Measurements from ENCODE around the gene SMAD3. TPM values are rescaled to one million over a fixed set of nuclear protein-coding genes. Genes with fewer than 3 reads are reported as not detected.
"Not testable (repeated sequence)": the region's sequence is repeated elsewhere in the genome, so short reads cannot be mapped to it uniquely, and the experiment has no call there.

The SMAD3 gene
- total RNA-seq, 2 experiments from 2014 or later = 74.1 to 75.9 TPM

DNA sequence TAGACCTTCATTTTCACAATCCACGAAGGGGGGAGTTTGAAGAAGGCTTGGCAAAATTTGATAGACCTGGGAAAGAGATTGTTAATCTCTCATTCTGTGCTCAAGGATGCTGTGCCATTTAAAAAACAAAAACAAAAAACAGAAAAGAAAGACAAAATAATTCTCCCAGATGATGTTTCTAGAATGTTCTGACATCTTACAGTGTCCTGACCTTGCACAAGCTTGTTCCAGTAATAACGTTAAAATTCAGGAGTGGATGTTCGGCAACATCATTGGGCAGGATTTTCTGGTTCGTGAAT lies 79.9 kb downstream of the SMAD3 start:
- peaks cover 54% of the 10 kb centered on the region for H3K4me1 Mint-ChIP-seq
- DNase-seq (no peak), ATAC-seq (ENCODE audit: low read depth) (no peak)
- H3K4me3 Mint-ChIP-seq = no peak overlapping the region
- no peaks in the 10 kb centered on the region for H3K9me3 Mint-ChIP-seq
- no peak overlapping the region for H3K27ac Mint-ChIP-seq
- H3K36me3 Mint-ChIP-seq = peaks cover 5% of the 10 kb centered on the region
- H3K27me3 Mint-ChIP-seq = no peaks in the 10 kb centered on the region
- POLR2A ChIA-PET = no interaction called here

DNA sequence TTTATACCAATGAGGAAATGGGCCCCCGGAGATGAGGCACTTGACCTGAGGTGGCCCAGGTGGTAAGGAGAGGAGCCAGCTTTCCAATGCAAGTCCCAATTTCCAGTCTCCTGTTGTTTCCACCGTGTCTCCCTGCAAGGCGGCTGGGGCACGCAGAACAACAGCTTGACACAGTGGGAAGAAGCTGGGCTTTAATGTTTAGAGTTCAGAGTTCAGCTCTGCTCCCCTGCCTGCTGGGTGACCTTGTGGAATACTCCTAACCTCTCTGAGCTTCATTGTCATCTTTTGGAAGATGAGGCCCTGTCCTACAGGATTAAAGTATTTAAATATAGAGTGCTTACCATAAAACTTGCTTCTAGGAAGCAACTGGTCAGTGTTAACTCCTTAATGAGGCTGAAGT lies 80.3 kb downstream of the SMAD3 start:
- Mint-ChIP-seq H3K4me1 (peaks cover 54% of the 10 kb centered on the region), H3K27ac (no peak overlapping the region), H3K36me3 (peaks cover 5% of the 10 kb centered on the region), H3K4me3 (no peak overlapping the region), H3K9me3 (no peaks in the 10 kb centered on the region), H3K27me3 (no peaks in the 10 kb centered on the region)
- POLR2A ChIA-PET = interaction anchor here (2.2 kb wide), 1 partner anchor 11 kb away, joined by 6 read pairs; no protein-coding TSS in a partner anchor
- ATAC-seq (ENCODE audit: low read depth) = no peak
- no peak for DNase-seq

DNA sequence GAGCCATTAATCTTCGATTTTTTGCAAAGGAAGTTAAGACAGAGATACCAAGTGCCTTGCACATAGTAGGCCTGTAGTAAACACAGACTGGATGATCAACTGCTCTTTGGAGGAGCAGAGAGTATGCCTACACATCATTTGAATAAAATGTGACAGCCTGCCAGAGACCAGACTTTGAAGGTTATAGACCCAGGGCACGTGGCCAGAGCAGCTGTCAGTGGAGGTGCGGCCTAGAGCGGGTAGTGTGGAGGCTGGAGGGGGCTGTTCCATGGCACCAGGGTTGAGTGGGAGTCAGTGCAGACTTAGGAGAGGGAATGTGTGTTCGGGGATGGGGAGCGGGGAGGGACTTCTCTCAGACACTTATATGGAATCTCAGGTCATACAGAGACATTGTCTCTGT lies 80.8 kb downstream of the SMAD3 start:
- no peaks in the 10 kb centered on the region for H3K9me3 Mint-ChIP-seq
- peaks cover 4% of the 10 kb centered on the region for H3K36me3 Mint-ChIP-seq
- no peak for ATAC-seq (ENCODE audit: low read depth)
- DNase-seq = no peak
- peak overlapping the region; percentile 6 for H3K4me3 Mint-ChIP-seq
- peaks cover 54% of the 10 kb centered on the region for H3K4me1 Mint-ChIP-seq
- H3K27me3 Mint-ChIP-seq = no peaks in the 10 kb centered on the region
- peak overlapping the region; percentile 75 for H3K27ac Mint-ChIP-seq
- POLR2A ChIA-PET = interaction anchor here (1.7 to 2.2 kb wide), 2 partner anchors 9 to 11 kb away, joined by 6 to 8 read pairs; no protein-coding TSS in a partner anchor

DNA sequence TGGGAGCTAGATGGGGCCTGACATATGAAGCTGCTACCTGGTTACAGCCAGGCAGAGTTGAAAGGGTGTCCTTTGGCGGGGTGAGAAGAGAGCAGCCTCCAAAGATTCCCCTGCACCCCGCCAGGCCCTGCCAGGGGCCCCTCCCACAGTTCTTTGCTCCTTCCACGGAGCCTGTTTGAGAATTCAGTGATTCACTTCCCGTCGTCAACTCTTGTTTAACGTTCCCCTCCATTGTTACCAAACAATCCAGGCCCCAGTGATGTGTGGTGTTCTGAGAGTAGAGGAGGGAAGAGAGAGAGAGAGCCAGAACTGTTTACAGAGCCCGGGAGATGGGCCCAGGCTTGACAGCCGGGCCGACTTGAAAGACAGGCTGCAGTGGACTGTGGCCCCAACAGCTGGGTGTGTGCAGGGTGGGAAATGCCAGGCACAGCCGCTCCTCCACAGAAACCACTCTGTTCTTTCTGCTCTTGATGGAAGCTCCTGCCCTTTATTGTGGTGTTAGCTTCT lies 81.5 kb downstream of the SMAD3 start:
- Mint-ChIP-seq H3K9me3 (no peaks in the 10 kb centered on the region), H3K27me3 (no peaks in the 10 kb centered on the region), H3K4me1 (peaks cover 52% of the 10 kb centered on the region), H3K36me3 (peaks cover 2% of the 10 kb centered on the region), H3K27ac (peak overlapping the region; percentile 75), H3K4me3 (peak overlapping the region; percentile 60)
- peak; percentile 35 for ATAC-seq (ENCODE audit: low read depth)
- POLR2A ChIA-PET = interaction anchor here (0.6 to 2.2 kb wide), 4 partner anchors 10 to 54 kb away, joined by 3 to 8 read pairs (median 4); no protein-coding TSS in a partner anchor
- no peak for DNase-seq

DNA sequence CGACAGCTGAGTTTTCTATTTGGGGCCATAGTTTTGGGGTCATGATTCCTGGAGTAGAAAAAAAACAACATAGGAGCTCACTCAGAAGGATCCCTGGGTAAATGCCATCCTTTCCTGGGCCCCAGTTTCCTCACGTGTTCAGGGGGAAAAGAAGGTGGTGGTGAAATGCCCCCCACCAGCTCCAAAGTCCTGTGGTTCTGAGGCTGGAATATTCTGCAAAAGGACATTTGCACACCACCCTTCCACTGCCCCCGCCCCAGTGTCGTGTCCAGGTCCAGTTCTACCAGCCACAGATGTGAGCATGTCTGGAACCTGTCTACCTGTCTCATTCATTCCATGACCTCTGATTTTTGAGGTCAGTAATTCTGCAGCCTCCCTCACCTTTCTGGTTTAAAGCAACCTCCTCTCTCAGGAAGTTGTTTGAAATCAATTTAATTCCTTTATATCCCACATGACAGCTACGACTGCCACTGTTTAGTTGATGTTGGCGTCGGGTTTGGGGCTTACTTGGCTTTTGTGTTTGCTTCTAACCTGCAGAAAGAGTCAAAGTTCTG lies 82.1 kb downstream of the SMAD3 start:
- Mint-ChIP-seq H3K36me3 (no peaks in the 10 kb centered on the region), H3K9me3 (no peaks in the 10 kb centered on the region), H3K27me3 (no peaks in the 10 kb centered on the region), H3K27ac (peak overlapping the region; percentile 75), H3K4me3 (peak overlapping the region; percentile 60), H3K4me1 (peaks cover 52% of the 10 kb centered on the region)
- POLR2A ChIA-PET = interaction anchor here (0.6 to 2.2 kb wide), 4 partner anchors 10 to 53 kb away, joined by 3 to 8 read pairs (median 4); no protein-coding TSS in a partner anchor
- DNase-seq (no peak), ATAC-seq (ENCODE audit: low read depth) (no peak)

DNA sequence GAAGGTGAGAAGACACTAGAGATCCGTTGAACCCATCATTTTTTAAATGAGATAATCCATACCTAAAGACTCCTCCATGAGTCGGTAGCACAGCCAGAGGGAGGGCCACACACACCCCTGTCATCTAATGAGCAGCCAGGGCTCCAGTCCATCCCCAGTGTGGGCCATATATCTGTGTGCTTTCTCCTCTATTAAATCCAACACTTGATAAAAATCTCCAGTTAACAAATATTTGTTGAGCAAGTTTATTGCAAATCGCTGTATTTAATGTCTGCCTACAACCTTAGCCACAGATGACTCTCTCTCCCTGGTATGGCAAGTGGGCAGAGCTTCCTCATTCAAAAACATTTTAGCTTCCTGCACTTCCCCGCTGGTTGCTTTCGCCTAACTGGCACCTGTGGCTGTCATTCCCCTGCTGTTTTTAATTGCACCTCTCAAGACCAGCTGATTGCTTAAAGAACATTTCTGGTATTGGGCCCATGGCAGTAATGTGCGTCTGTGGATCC lies 82.8 kb downstream of the SMAD3 start:
- Mint-ChIP-seq H3K27ac (peak overlapping the region; percentile 15), H3K27me3 (no peaks in the 10 kb centered on the region), H3K36me3 (no peaks in the 10 kb centered on the region), H3K4me1 (peaks cover 52% of the 10 kb centered on the region), H3K4me3 (no peak overlapping the region), H3K9me3 (no peaks in the 10 kb centered on the region)
- DNase-seq = no peak
- POLR2A ChIA-PET = interaction anchor here (0.5 kb wide), 1 partner anchor 292 kb away, joined by 3 read pairs; no protein-coding TSS in a partner anchor
- ATAC-seq (ENCODE audit: low read depth) = peak; percentile 19

DNA sequence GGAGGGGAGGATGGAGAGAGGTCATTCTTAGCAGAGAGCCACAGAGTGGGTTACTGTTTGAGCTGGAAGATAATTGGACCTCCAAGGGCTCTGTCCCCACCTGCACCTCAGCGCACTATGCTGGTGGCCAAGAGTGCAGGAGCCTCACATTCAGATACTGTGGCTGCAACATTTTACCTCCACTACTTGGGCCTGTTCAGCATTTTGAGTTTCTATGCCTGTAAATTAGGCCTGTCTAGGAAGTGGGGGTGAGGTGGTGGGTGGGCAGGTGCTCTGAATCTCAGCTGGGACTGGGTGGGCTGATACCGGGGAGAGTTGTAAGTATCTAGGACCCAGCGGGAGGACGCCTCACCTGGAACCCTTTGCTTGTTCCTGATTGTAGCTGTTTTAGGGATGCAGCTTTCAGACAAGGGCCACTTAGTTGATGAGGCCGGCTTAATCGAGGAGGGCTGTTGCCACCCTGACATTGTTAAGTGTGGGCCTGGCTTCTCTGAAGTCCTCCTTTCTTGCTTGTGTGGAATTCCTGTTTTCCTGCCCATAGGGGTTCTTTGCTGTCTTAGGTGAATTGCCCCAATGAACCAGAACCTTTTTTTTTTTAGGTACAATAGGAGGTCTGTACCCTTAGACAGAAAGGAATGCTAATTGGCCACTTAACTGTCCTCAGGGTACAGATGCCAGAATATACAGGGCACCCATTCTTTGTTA lies 83.8 kb downstream of the SMAD3 start:
- Mint-ChIP-seq H3K27me3 (no peaks in the 10 kb centered on the region), H3K4me3 (no peak overlapping the region), H3K9me3 (no peaks in the 10 kb centered on the region), H3K36me3 (no peaks in the 10 kb centered on the region), H3K4me1 (peaks cover 53% of the 10 kb centered on the region), H3K27ac (peak overlapping the region; percentile 25)
- POLR2A ChIA-PET = interaction anchor here (0.5 to 1.1 kb wide), 3 partner anchors 64 to 293 kb away, joined by 3 to 6 read pairs (median 3); no protein-coding TSS in a partner anchor
- ATAC-seq (ENCODE audit: low read depth) = no peak
- no peak for DNase-seq

DNA sequence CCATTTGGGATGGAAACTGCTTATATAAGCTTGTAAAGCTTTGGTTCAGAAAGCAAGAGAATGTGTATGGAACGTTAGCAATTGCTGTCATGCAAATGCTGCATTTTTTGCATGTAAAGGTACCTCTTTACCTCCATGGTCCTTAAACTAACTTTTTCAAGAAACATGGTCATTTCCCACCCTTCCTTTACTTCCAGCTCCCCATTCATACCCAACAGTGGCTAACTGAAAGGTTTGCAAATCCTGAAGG lies 84.3 kb downstream of the SMAD3 start:
- no peak overlapping the region for H3K27ac Mint-ChIP-seq
- no peaks in the 10 kb centered on the region for H3K27me3 Mint-ChIP-seq
- no peak for ATAC-seq (ENCODE audit: low read depth)
- no peak for DNase-seq
- no peak overlapping the region for H3K4me3 Mint-ChIP-seq
- POLR2A ChIA-PET = interaction anchor here (0.5 to 1.1 kb wide), 2 partner anchors 64 to 66 kb away, joined by 3 to 6 read pairs; no protein-coding TSS in a partner anchor
- H3K9me3 Mint-ChIP-seq = no peaks in the 10 kb centered on the region
- peaks cover 52% of the 10 kb centered on the region for H3K4me1 Mint-ChIP-seq
- no peaks in the 10 kb centered on the region for H3K36me3 Mint-ChIP-seq

DNA sequence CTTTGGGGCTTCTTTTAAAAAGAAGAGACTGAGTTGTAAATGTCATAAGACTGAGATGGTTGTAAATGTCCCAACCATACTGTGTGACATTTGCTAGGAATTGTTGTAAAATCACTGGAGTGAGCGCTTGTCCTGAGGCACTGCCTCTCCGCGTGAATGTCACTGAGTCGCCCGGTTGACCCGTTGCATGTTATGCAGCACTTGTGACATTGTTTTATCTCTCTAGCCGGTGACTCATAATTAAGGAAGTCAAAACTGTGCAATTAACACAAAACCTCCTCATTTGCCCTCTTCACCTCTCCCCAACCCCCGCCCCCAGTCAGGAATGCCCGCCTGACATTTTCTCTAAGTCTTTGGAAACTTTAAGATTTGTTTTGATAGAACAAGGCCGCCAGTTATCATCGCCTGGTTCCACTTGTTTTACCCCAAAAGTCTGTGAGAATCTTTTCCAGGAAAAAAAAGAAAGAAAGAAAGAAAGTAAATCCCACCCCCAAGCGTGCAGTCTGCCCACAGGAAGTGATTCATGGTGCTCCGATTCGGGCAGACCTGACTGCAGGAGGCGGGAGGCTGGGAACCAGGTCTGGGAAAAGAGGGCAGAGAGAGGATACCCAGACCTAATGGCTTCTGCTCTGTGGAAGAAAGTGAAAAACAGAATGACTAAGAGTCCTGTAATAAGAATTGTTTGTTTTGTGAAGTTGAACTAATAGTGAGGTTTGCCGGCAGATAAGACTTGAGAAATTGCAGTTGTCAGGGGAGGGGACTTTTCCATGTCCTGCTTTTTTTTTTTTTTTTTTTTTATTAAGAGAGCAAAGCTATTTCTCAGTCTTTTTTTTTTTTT lies 84.8 kb downstream of the SMAD3 start:
- H3K27ac Mint-ChIP-seq = peak overlapping the region; percentile 59
- POLR2A ChIA-PET = interaction anchor here (0.9 kb wide), 1 partner anchor 29 kb away, joined by 3 read pairs; no protein-coding TSS in a partner anchor
- no peaks in the 10 kb centered on the region for H3K27me3 Mint-ChIP-seq
- ATAC-seq (ENCODE audit: low read depth) = peak; percentile 21
- no peak for DNase-seq
- H3K4me1 Mint-ChIP-seq = peaks cover 48% of the 10 kb centered on the region
- H3K36me3 Mint-ChIP-seq = no peaks in the 10 kb centered on the region
- peak overlapping the region; percentile 70 for H3K4me3 Mint-ChIP-seq
- H3K9me3 Mint-ChIP-seq = no peaks in the 10 kb centered on the region

DNA sequence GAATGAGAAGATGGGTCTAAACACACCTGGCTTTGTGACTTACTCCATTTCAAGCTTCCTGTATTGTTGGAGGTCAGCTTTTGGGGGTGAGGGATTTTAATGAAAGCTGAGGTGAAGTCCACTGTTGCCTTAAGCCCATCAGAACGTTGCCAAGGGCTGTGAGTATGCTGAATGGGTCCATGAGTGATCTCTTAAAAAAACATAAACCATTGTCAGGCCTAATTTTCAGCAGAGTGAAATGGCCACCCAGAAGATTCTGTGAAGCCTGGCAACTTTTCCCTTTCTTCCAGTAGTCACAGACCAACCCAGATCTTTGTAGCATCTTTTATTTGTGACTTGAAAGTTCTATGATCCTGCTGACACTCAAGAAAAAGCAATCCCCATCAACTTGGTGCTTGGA lies 87.0 kb downstream of the SMAD3 start:
- no peak overlapping the region for H3K27ac Mint-ChIP-seq
- no peaks in the 10 kb centered on the region for H3K9me3 Mint-ChIP-seq
- ATAC-seq (ENCODE audit: low read depth) (no peak), DNase-seq (no peak)
- POLR2A ChIA-PET = no interaction called here
- H3K27me3 Mint-ChIP-seq = no peaks in the 10 kb centered on the region
- H3K4me1 Mint-ChIP-seq = peaks cover 39% of the 10 kb centered on the region
- H3K36me3 Mint-ChIP-seq = peaks cover 9% of the 10 kb centered on the region
- H3K4me3 Mint-ChIP-seq = no peak overlapping the region

DNA sequence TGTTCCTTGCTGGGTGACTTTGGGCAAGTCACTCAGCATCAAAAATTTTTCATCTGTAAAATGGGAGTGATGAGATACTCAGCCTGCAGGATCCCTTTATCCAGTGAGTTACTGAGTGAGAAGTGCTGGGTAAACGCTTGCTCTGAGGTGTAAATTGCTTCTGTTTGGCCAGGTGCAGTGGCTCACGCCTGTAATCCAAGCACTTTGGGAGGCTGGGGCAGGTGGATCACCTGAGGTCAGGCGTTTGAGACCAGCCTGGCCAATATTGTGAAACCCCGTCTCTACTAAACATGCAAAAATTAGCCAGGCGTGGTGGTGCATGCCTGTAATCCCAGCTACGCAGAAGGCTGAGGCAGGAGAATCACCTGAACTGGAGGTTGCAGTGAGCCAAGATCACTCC lies 87.6 kb downstream of the SMAD3 start:
- H3K9me3 Mint-ChIP-seq; DNase-seq; H3K27ac Mint-ChIP-seq; H3K4me3 Mint-ChIP-seq; POLR2A ChIA-PET; H3K27me3 Mint-ChIP-seq; ATAC-seq (ENCODE audit: low read depth): not testable (repeated sequence)
- peaks cover 39% of the 10 kb centered on the region for H3K4me1 Mint-ChIP-seq
- H3K36me3 Mint-ChIP-seq = peaks cover 11% of the 10 kb centered on the region

DNA sequence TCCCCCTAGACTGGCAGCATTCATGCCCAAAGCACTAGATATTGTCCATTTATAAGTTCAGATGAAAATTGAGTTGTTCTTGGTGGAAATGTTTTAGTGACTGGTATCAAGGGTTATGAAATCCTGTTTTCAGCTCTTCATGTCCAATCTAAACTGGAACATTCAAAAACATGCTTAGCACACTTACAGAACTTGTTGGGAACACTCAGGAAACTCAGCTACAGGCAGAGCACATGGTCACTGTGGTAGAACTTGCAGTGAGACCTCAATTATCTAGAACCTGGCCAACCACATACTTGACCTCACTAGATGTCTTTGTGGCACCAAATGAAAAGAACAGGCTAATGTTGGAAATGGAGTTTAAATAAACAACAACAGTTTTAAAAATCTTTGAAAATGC lies 88.8 kb downstream of the SMAD3 start:
- no peak overlapping the region for H3K4me3 Mint-ChIP-seq
- no peaks in the 10 kb centered on the region for H3K9me3 Mint-ChIP-seq

DNA sequence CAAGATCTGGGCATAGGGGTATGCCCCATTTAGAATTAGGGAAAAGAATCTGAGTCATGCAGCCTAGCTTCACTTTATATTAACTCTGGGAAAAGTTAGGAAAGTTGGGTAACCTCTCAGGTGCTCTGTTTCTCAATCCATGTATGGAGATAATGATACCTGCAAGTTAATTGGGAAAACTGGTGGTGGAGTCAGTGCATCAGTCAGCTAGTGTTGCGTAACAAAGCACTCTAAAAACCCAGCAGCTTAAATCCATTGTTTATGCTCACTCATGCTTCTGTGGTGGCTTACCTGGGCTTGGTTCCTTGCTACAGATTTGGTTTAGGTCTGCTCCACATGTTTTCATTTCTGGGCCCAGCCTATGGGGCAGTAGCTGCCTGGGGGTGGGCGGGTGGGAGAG lies 91.0 kb downstream of the SMAD3 start:
- Mint-ChIP-seq H3K4me1 (peaks cover 20% of the 10 kb centered on the region), H3K4me3 (no peak overlapping the region), H3K27me3 (no peaks in the 10 kb centered on the region), H3K9me3 (no peaks in the 10 kb centered on the region), H3K27ac (no peak overlapping the region), H3K36me3 (peaks cover 11% of the 10 kb centered on the region)
- POLR2A ChIA-PET = no interaction called here
- no peak for DNase-seq
- no peak for ATAC-seq (ENCODE audit: low read depth)

More for the DNA sequence above, 88.8 kb downstream of the SMAD3 start:
- POLR2A ChIA-PET = no interaction called here
- Mint-ChIP-seq H3K36me3 (peaks cover 11% of the 10 kb centered on the region), H3K27ac (no peak overlapping the region), H3K27me3 (no peaks in the 10 kb centered on the region), H3K4me1 (peaks cover 29% of the 10 kb centered on the region)
- ATAC-seq (ENCODE audit: low read depth) (no peak), DNase-seq (no peak)
